K562 (cell line): Measurements from ENCODE around the gene KRT35. TPM values are rescaled to one million over a fixed set of nuclear protein-coding genes. Genes with fewer than 3 reads are reported as not detected.

ENCODE experiments used
- ADNP ChIP-seq: fragments of 200-800 bp; sonication (Bioruptor generic); IDR thresholded peaks from 2 replicates; pipeline ENCODE4 v1.6.1; 2016; ENCODE audit warnings: missing genetic modification characterization, missing compliant biosample characterization
- ATF7 ChIP-seq: fragments of 450-650 bp; IDR thresholded peaks from 2 replicates; pipeline ENCODE4 v1.7.1; 2014; ENCODE audit warnings: mild to moderate bottlenecking, moderate library complexity
- BRF1 ChIP-seq: IDR thresholded peaks from 3 replicates; pipeline ENCODE4 v1.6.1; 2011; ENCODE audit warnings: borderline replicate concordance, mild to moderate bottlenecking; ENCODE audit not compliant: insufficient read length; ENCODE audit errors: extremely low read depth
- CEBPZ ChIP-seq: fragments of 150-350 bp; IDR thresholded peaks from 2 replicates; pipeline ENCODE4 v1.6.1; 2014; ENCODE audit warnings: low read depth, mild to moderate bottlenecking, low read length, borderline replicate concordance
- FOXJ2 ChIP-seq: fragments of 200-800 bp; sonication (Bioruptor generic); IDR thresholded peaks from 2 replicates; pipeline ENCODE4 v1.6.1; 2016; ENCODE audit warnings: missing genetic modification characterization, missing compliant biosample characterization
- GTF3C2 ChIP-seq: IDR thresholded peaks from 3 replicates; pipeline ENCODE4 v1.6.1; 2011; ENCODE audit warnings: borderline replicate concordance, mild to moderate bottlenecking, moderate library complexity; ENCODE audit not compliant: insufficient read length; ENCODE audit errors: extremely low read depth
- HDAC2 ChIP-seq: fragments of 450-650 bp; IDR thresholded peaks from 2 replicates; pipeline ENCODE4 v1.6.1; 2016; ENCODE audit warnings: mild to moderate bottlenecking
- SMAD1 ChIP-seq: fragments of 150-350 bp; IDR thresholded peaks from 2 replicates; pipeline ENCODE4 v1.6.1; 2014; ENCODE audit warnings: low read length, low read depth; ENCODE audit not compliant: partially characterized antibody
- SMARCC2 ChIP-seq: fragments of 450-650 bp; IDR thresholded peaks from 2 replicates; pipeline ENCODE4 v1.6.1; 2017; ENCODE audit warnings: antibody characterized with exemption, moderate library complexity, mild to moderate bottlenecking, low read depth
- SRSF7 ChIP-seq: fragments of 200-400 bp; formaldehyde crosslinking; optimal IDR thresholded peaks from 2 replicates; pipeline ENCODE3; 2017; ENCODE audit warnings: mild to moderate bottlenecking, low read depth, low read length
- TFE3 ChIP-seq: fragments of 450-650 bp; formaldehyde crosslinking; IDR thresholded peaks from 2 replicates; pipeline ENCODE4 v1.4.0; 2020; ENCODE audit warnings: mild to moderate bottlenecking, mixed read lengths
- ZNF609 ChIP-seq: sonication (generic); formaldehyde crosslinking; IDR thresholded peaks from 2 replicates; pipeline ENCODE4 v1.8.1; 2023; ENCODE audit warnings: missing genetic modification reagents, mild to moderate bottlenecking, borderline replicate concordance
- ZNF717 ChIP-seq: fragments of 250-450 bp; sonication (Bioruptor Pico); IDR thresholded peaks from 2 replicates; pipeline ENCODE4 v1.5.0; 2021
- polyA plus RNA-seq, 8 experiments: library from polyadenylated mRNA; depleted of rRNA in 4 of 8; stranded (reverse) in 5 of 8; unstranded in 3 of 8; fragments of >200 nt; fragmentation: Nextera tagmentation in 2 of 8; fragmentation: Illumina TruSeq in 1 of 8; extraction: Ambion mirVana in 2 of 8; extraction: Trizol in 1 of 8; gene quantifications; 2 replicates each; pipeline versions ENCODE4 v1.2.1 to v1.2.3, GENCODE V29; 2011 to 2014; ENCODE audit warnings: inconsistent platforms in 1 of 8, missing spikeins in 1 of 8
- total RNA-seq, 7 experiments: library from RNA; depleted of rRNA in 6 of 7; stranded (reverse); fragments of >200 nt in 6 of 7; fragmentation: Illumina TruSeq in 2 of 7; extraction: Trizol in 2 of 7; gene quantifications; 2 replicates each; pipeline versions ENCODE4 v1.2.1 to v1.2.3, GENCODE V29; 2011 to 2021; ENCODE audit warnings: low replicate concordance in 1 of 7

KRT35 gene
- total and polyA plus RNA-seq, 9 of the 15 experiments (the other 6 are each of a cell fraction or from before 2014, with no cell fraction given): not detected

- no peak for TF ChIP-seq CEBPZ
- peak; percentile 98 for TF ChIP-seq ADNP
- TF ChIP-seq BRF1: no peak
- peak; percentile 60 for TF ChIP-seq HDAC2
- no peak for TF ChIP-seq GTF3C2
- no peak for TF ChIP-seq SRSF7
- no peak for TF ChIP-seq ZNF609
- peak; percentile 98 for TF ChIP-seq SMARCC2
- TF ChIP-seq SMAD1: peak; percentile 76
- peak; percentile 94 for TF ChIP-seq FOXJ2 (tag)
- TF ChIP-seq TFE3: no peak; the same call in 1 of the 2 replicates
- no peak for TF ChIP-seq ZNF717 (CRISPR knock-in tag)
- TF ChIP-seq ATF7: peak; percentile 87
Observed at GRCh38 chr17:41530062-41531048, 49.4 kb upstream of the KRT35 start (continued).
